ENCODE results near the gene BEST3. TPM values are rescaled to one million over a fixed set of nuclear protein-coding genes. Genes with fewer than 3 reads are reported as not detected.

Gene BEST3
- total RNA-seq, 4 donors from 2014 or later = 0.24 TPM; not detected in 3

- H3K27me3 ChIP-seq = no peaks in the 10 kb centered on the region
- DNase-seq = no peak
- H3K36me3 ChIP-seq = no peaks in the 10 kb centered on the region
- H3K27ac ChIP-seq = no peak overlapping the region
- H3K9me3 ChIP-seq = no peaks in the 10 kb centered on the region
- H3K4me1 ChIP-seq = no peaks in the 10 kb centered on the region
- H3K4me3 ChIP-seq (replicated peaks in 1 of 3) = no peak overlapping the region
- TF ChIP-seq, protein P1, sequence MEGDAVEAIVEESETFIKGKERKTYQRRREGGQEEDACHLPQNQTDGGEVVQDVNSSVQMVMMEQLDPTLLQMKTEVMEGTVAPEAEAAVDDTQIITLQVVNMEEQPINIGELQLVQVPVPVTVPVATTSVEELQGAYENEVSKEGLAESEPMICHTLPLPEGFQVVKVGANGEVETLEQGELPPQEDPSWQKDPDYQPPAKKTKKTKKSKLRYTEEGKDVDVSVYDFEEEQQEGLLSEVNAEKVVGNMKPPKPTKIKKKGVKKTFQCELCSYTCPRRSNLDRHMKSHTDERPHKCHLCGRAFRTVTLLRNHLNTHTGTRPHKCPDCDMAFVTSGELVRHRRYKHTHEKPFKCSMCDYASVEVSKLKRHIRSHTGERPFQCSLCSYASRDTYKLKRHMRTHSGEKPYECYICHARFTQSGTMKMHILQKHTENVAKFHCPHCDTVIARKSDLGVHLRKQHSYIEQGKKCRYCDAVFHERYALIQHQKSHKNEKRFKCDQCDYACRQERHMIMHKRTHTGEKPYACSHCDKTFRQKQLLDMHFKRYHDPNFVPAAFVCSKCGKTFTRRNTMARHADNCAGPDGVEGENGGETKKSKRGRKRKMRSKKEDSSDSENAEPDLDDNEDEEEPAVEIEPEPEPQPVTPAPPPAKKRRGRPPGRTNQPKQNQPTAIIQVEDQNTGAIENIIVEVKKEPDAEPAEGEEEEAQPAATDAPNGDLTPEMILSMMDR (IDR thresholded peaks at IDR 0.05) = no peak
- TF ChIP-seq POLR2A (IDR thresholded peaks at IDR 0.05) = no peak
- intact Hi-C loops (cut with DNase I) = no loop called here
- 89 to 90% methylated on average over 8 of the region's 8 CpGs for WGBS, 2 donors
Observed at GRCh38 chr12:69653703-69654102, 45.4 kb downstream of the BEST3 start.

- H3K27me3 ChIP-seq = no peaks in the 10 kb centered on the region
- no peak for DNase-seq
- no peak overlapping the region for H3K4me3 ChIP-seq (replicated peaks in 1 of 3)
- WGBS, 2 donors = 94 to 97% methylated on average over 3 of the region's 3 CpGs
- no peak overlapping the region for H3K27ac ChIP-seq
- no peaks in the 10 kb centered on the region for H3K36me3 ChIP-seq
- intact Hi-C loops (cut with DNase I) = no loop called here
- H3K4me1 ChIP-seq = no peaks in the 10 kb centered on the region
- TF ChIP-seq, protein P1 (IDR thresholded peaks at IDR 0.05) = no peak
- TF ChIP-seq POLR2A (IDR thresholded peaks at IDR 0.05) = no peak
- H3K9me3 ChIP-seq = no peaks in the 10 kb centered on the region
Observed at GRCh38 chr12:69651922-69652321, 47.2 kb downstream of the BEST3 start.

DNA sequence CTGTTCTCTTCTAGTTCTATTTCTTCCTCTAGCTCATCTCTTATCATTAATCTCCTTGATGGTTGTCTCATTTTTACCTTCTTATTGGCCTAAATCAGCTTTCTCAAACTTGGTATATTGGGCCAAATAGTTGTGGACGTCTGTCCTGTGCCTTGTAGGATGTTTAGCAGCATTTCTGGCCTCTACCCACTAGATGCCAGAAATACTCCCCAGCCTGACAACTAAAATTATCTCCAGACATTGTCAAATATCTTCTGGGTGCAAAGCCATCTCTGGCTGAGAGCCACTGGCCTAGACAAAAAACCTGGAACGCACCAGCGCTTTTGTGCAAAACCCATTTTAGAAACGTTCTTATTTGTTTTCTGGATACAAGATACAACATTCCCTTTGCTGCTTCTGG, 49.6 kb downstream of the BEST3 start:
- no peaks in the 10 kb centered on the region for H3K36me3 ChIP-seq
- no peaks in the 10 kb centered on the region for H3K27me3 ChIP-seq
- no peaks in the 10 kb centered on the region for H3K4me1 ChIP-seq
- intact Hi-C loops (cut with DNase I) = no loop called here
- no peak overlapping the region for H3K4me3 ChIP-seq (replicated peaks in 1 of 3)
- DNase-seq = no peak
- WGBS, 2 donors = 68 to 70% methylated on average over 4 of the region's 4 CpGs
- no peak overlapping the region for H3K27ac ChIP-seq
- TF ChIP-seq POLR2A (IDR thresholded peaks at IDR 0.05) = no peak
- TF ChIP-seq, protein P1 (IDR thresholded peaks at IDR 0.05) = no peak
- H3K9me3 ChIP-seq = no peaks in the 10 kb centered on the region

- Histone ChIP-seq H3K4me1 (no peaks in the 10 kb centered on the region), H3K9me3 (no peaks in the 10 kb centered on the region), H3K27ac (no peak overlapping the region), H3K27me3 (no peaks in the 10 kb centered on the region), H3K4me3 (replicated peaks in 1 of 3) (no peak overlapping the region), H3K36me3 (no peaks in the 10 kb centered on the region)
- TF ChIP-seq, protein P1 (IDR thresholded peaks at IDR 0.05) = no peak
- no peak for TF ChIP-seq POLR2A (IDR thresholded peaks at IDR 0.05)
- no peak for DNase-seq
- WGBS, 2 donors = 92 to 94% methylated on average over 3 of the region's 3 CpGs
- intact Hi-C loops (cut with DNase I) = no loop called here
Observed at GRCh38 chr12:69648476-69648875, 50.6 kb downstream of the BEST3 start.

DNA sequence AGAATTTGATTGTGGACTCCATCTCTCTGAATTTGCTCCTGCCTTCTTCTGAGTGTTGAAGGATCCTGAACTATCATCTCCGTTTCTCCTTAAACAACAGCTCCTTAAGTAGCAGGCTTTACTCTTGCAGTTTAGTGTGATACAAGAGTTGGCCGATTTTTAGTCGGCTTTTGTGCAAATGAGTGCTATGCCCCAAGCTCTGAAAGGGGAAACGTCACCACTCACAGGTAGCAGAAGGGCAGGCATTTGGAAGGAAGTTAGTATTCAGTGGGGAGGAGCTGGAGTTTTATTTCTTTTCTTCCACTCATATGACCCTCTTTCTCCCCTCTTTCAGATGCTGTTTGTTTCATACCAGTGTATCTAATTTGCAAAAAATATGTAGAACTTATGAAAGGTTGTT, 51.9 kb downstream of the BEST3 start:
- intact Hi-C loops (cut with DNase I) = no loop called here
- TF ChIP-seq POLR2A (IDR thresholded peaks at IDR 0.05) = no peak
- TF ChIP-seq, protein P1 (IDR thresholded peaks at IDR 0.05) = no peak
- WGBS, 2 donors = 46 to 59% methylated on average over 4 of the region's 4 CpGs
- Histone ChIP-seq H3K27ac (no peak overlapping the region), H3K4me1 (peaks cover 2 to 6% of the 10 kb centered on the region in 2 donors), H3K27me3 (no peaks in the 10 kb centered on the region), H3K4me3 (replicated peaks in 1 of 3) (no peak overlapping the region), H3K9me3 (no peaks in the 10 kb centered on the region), H3K36me3 (no peaks in the 10 kb centered on the region)
- DNase-seq = no peak
